T-helper 22 cell (primary cell): ENCODE measurements around the gene MTG2.

Experiments used
- DNase-seq: peaks from one replicate; pipeline ENCODE4 v3.0.0-alpha.2; 2020; ENCODE audit warnings: low read depth

Gene MTG2

GRCh38 chr20:62182469-62183425 lies at the start of gene MTG2:
Gene MTG2, plus strand, starts transcription at chr20:62183028. Its CDS starts 10,393 bp downstream, at chr20:62193421.
- DNase-seq: peak; percentile 92

- DNase-seq: no peak
These were observed 49.6 kb upstream of the MTG2 start for GRCh38 chr20:62133051-62133845.

- no peak for DNase-seq
These were observed 49.0 kb upstream of the MTG2 start for GRCh38 chr20:62133864-62134263.

- no peak for DNase-seq
These were observed 48.0 kb upstream of the MTG2 start for GRCh38 chr20:62134735-62135231.

- DNase-seq: no peak
These were observed 47.1 kb upstream of the MTG2 start for GRCh38 chr20:62135573-62136266.

GRCh38 chr20:62136283-62137091 lies 46.3 kb upstream of the MTG2 start:
- DNase-seq: peak; percentile 32

- no peak for DNase-seq
These were observed 45.8 kb upstream of the MTG2 start for GRCh38 chr20:62137092-62137384.

GRCh38 chr20:62137478-62138203 lies 45.2 kb upstream of the MTG2 start:
- no peak for DNase-seq

- DNase-seq: no peak
These were observed 44.7 kb upstream of the MTG2 start for GRCh38 chr20:62138204-62138543.

GRCh38 chr20:62138912-62139311 lies 43.9 kb upstream of the MTG2 start:
- DNase-seq: no peak

GRCh38 chr20:62139636-62140035 lies 43.2 kb upstream of the MTG2 start:
- no peak for DNase-seq

- DNase-seq: no peak
These were observed 41.8 kb upstream of the MTG2 start for GRCh38 chr20:62141043-62141396.

GRCh38 chr20:62141397-62142251 lies 41.2 kb upstream of the MTG2 start:
- DNase-seq: no peak

GRCh38 chr20:62142252-62143080 lies 40.4 kb upstream of the MTG2 start:
- DNase-seq: no peak

- DNase-seq: peak; percentile 72
These were observed 39.5 kb upstream of the MTG2 start, which contains the start of the genes PSMA7 and SS18L1 for GRCh38 chr20:62143081-62143956. Gene PSMA7, minus strand, starts transcription at chr20:62143394. Its CDS starts 91 bp downstream, at chr20:62143303. Gene SS18L1, plus strand, starts transcription at chr20:62143769. Its CDS starts 52 bp downstream, at chr20:62143821.

- DNase-seq: no peak
These were observed 38.6 kb upstream of the MTG2 start for GRCh38 chr20:62143957-62144825.

- no peak for DNase-seq
These were observed 37.2 kb upstream of the MTG2 start for GRCh38 chr20:62145688-62146018.
